HK-2 (cell line): ENCODE data around the gene PHETA1.
"Not testable (repeated sequence)": the region's sequence is repeated elsewhere in the genome, so short reads cannot be mapped to it uniquely, and the experiment has no call there.

Experiments used
- DNase-seq: peaks from one replicate; pipeline ENCODE4 v3.0.0-alpha.2; 2018; ENCODE audit not compliant: unreplicated experiment

The PHETA1 gene

DNA sequence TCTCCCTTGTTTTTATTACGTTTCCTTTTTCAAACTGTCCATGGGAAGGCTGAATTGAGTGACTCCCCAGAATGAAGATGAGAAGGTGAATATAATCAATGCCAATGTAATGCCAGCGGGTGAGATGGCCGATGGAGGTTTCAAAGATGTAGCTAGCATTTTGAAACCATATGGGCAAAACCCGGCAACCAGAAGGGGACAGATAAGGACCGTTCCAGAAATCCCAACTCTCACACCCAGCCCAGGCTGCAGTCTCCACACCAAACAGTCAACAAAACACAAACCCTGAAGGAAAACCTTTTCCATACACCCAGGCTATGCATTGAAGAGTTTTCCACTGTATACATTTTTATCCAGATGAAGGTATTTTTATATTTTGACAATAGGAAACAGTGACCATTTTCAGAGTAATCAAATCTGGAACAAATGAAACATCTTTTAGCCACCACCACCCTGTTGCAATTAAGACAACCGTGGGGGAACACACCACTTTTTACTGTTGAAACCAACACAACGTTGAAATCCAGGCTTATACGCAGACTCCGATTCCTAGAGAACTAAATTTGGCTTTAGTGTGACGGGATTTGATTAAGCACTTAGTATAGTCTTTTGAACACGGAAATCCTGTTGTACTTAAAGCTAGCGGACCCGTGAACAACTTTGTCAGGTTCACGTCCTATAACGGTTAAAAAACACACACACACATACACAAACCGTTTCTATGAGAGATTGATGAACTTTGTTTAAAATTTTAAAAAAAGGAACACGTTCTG, 19.0 kb downstream of the PHETA1 start:
- no peak for DNase-seq

- DNase-seq = no peak
These were observed 19.7 kb downstream of the PHETA1 start for GRCh38 chr12:111349101-111349747.

GRCh38 chr12:111347891-111348644, 20.8 kb downstream of the PHETA1 start:
- no peak for DNase-seq

DNA sequence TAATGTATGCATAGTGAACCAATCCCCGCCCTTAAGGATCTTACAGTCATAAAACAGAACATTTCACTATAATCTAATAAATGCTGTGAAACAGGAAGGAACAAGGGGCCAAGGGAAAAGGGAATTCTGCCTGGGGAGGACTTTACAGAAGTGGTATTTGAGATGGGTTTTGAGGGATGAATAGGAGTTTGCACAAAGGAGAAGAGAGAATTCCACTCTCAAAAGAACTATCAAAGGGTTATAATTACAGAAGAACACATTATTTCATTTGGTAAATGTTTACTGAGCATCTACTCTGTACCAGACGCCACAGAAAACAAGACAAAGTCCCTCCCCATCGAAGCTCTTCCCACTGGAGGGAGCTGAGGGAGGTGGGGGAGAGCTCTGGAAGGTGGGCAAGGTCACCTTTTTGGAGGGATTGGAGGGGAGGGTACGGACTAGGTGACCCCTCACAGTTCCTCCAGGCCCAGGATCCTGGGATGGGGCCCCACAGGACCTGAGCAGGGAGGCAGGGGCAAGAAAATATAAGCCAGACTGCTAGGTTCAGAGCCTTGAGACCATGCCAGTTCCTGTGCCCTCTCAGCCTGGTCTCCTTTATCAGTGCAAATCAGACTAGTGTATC, 24.5 kb downstream of the PHETA1 start:
- DNase-seq = no peak

DNA sequence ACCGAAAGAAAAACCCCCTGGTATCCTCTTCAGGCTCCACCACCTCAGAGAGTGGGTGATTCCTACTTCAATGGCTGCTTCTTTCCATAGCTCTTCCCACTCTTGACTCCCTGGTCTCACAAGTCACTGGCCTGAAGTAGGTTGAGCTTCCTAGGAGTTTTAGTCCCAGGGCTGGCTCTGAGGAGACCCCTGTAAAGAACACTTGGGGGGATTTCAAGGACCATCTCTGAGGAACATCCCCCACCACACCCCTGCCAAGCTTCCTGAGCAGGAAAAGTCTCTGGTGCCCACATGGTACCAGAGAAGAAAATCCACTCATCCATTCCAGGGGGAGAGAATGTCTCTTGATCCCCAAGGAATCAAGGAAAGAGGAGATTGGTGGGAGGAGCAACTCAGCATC, 25.7 kb downstream of the PHETA1 start:
- DNase-seq = no peak

DNA sequence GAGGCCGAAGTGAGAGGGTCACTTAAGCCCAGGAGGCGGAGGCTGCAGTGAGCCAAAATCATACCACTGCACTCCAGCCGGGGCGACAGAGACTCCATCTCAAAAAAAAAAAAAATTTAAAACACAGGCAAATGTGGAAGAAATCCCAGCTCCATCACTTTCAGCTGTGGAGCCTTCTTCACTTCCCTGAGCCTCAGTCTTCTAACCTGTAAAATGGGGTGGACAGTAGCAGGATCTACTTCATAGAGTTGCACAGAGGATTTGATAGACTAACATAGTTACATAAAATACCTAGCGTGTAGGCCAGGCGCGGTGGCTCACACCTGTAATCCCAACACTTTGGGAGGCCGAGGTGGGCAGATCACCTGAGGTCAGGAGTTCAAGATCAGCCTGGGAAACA, 26.5 kb downstream of the PHETA1 start:
- DNase-seq = no peak

GRCh38 chr12:111341426-111342065, 27.3 kb downstream of the PHETA1 start:
- DNase-seq = no peak

DNA sequence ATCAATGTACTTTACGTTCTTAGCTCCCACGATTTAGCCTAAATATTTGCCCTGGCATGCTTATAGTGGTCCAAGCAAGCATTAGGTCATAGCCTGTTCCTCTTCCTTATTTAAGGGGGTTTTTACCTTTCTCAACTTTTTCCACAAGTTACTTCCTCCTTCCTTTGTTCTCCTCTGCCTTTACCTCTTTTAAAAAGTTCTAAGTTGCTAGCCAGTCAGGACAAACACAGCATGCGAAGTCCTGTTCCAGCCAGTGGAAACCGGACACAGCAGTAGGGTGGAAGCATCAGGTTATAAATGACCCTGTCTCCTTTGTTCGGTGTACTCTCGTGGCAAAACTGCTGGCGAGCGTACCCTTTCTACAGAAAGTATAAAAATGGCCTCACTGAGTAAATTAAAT, 28.2 kb downstream of the PHETA1 start:
- DNase-seq = not testable (repeated sequence)

GRCh38 chr12:111340231-111340630, 28.7 kb downstream of the PHETA1 start:
- DNase-seq = no peak

DNA sequence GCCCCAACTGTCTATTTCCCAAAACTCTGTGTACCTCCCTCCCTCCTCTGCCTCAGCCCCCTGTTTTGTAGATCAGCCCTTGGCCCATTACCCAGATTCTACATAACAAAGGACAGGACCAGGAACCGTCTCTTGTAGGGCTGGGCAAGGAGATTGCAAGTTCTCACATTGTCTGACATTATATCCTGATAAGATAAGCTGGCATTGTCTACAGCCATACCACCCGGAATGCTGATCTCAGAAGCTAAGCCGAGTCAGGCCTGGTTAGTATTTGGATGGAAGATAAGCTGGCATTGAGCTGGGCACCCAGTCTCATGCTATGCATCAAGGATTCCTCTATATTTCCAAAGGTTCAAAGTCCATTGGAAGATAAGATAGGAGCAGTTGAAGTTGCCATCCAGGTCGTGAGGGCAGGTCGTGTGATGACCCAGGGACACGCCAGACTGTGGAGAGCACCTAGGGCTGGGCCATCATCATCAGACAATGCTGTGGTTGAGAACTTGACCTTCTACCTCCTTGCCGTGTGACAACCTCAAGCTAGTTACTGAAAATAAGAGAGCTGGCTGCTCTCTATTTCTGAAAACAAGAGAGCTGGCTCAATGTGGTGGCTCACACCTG, 29.5 kb downstream of the PHETA1 start:
- no peak for DNase-seq

GRCh38 chr12:111338096-111338495, 30.8 kb downstream of the PHETA1 start:
- no peak for DNase-seq

DNA sequence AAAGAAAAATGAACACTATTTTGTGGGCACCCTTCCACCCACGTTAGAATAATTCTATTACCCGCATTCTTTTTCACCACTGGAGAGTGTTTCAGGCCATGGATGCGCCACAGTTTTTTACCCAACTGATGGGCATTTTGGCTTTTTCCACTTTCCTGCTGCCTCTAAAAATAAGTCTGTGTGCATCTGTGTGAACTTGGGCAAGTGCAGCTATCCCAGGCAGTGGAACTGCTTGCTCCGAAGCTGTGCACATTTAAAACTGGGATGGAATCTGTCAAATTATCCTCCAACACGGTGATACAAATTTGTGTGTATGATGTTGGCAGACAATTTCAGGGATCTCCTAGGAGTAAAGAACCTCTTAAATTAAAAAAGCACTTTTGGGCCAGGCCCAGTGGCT, 31.5 kb downstream of the PHETA1 start:
- DNase-seq = no peak

- DNase-seq = not testable (repeated sequence)
These were observed 32.5 kb downstream of the PHETA1 start for GRCh38 chr12:111336411-111336810.

- no peak for DNase-seq
These were observed 33.1 kb downstream of the PHETA1 start for GRCh38 chr12:111335811-111336210.

- not testable (repeated sequence) for DNase-seq
These were observed 33.6 kb downstream of the PHETA1 start for GRCh38 chr12:111335301-111335700.

DNA sequence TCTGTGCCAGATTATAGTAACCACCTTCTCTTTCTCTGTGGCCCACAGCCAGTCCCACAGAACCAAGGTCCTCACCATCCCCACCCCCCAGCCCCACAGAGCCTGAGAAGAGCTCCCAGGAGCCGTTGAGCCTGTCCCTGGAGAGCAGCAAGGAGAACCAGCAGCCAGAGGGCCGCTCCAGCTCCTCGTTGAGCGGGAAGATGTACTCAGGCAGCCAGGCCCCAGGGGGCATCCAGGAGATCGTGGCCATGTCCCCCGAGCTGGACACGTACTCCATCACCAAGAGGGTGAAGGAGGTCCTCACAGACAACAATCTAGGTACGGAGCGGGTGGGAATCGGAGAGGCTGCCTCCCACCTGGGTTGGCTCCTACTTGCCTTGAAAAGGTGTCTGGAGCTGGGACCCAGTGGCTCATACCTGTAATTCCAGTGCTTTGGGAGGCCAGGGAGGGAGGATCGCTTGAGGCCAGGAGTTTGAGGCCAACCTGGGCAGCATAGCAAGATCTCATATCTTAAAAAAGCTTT, 34.4 kb downstream of the PHETA1 start:
- no peak for DNase-seq

- no peak for DNase-seq
These were observed 37.8 kb downstream of the PHETA1 start for GRCh38 chr12:111330800-111331752.

- no peak for DNase-seq
These were observed 40.8 kb downstream of the PHETA1 start for GRCh38 chr12:111328138-111328537.

DNA sequence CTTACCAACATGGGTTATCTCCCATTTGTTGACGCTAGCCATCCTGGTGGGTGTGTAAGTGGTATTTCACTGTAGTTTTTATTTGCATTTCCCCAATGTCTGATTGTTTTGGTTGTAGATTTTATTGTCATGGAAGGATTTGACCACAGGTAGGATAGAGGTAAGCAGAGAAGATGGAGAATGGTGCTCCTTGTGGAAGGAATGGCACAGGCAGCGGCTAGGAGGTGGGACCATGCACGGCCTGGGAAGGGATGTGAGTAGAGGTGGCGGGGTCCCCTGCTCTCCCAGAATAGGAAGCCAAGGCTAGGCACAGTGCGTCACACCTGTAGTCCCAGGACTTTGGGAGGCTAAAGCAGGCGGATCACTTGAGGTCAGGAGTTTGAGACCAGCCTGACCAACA, 41.4 kb downstream of the PHETA1 start:
- no peak for DNase-seq
